HG03196 (cell line): ENCODE measurements around the gene CRLF1.

Experiments used
- ATAC-seq: cut with Tn5 transposase; IDR thresholded peaks from one replicate; pipeline ENCODE4 v1.9.1; 2021; ENCODE audit not compliant: unreplicated experiment

The CRLF1 gene

GRCh38 chr19:18558604-18559003 lies 48.0 kb downstream of the CRLF1 start:
- ATAC-seq, result no peak

DNA sequence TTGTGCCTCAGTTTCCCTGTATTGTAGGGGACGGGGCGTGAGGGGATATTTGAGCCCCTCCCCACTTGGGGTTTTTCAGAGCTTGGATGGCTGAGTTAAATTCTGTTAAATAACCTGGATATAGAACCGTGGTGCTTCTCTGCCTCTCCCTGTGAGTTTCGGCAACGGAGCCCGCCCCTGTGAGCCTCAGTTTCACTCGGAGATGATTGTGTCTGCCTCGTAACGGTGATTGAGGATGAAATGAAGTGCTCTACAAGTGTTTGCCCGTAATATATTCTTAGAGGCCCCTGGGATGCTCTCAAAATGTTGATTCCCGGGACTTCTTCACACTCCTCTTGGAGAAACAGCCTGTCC lies 48.4 kb downstream of the CRLF1 start:
- ATAC-seq, result no peak

DNA sequence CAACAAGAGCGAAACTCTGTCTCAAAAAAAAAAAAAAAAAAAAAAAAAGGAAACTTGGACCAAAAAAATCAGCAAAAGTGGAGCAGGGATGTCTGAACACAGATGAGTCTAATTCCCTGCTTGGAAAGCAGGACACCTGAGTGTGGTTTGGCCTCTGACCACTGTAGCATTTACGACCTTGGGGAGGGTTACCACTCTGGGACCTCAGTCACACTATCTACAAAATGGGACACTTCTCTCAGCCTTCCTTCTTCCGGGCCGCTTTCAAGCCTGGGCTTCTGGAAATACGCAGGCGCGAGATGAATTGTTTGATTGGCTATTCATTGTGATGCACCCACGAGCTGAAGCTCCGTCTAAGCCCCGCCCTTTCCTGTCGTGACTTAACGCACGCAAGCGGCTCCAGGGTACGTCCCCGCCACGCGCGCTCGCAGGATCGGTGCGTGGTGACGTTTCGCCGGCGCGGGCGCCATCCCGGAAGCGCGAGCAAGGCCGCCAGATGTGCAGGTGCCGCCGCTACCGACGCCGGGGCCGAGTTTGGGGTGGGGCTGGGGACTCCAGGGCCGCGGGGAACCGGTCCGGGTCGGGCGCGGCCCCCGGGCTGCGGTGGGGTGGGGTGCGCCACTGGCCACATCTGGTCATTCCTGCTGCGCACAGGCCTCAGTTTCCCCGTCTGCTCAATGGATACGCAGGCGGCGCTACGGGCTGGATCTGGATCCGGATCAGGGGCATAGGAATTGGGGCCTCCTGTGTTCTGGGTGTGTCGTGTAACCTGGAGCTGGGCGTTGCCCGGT lies 49.0 kb downstream of the CRLF1 start, which contains the start of gene KXD1:
Gene KXD1 (plus strand): TSS at position 460 of the 791 bp plus-strand sequence. CDS start 4,187 bp downstream, outside the sequence.
- peak; percentile 89 for ATAC-seq

GRCh38 chr19:18551631-18552030 lies 55.0 kb downstream of the CRLF1 start:
- no peak for ATAC-seq

DNA sequence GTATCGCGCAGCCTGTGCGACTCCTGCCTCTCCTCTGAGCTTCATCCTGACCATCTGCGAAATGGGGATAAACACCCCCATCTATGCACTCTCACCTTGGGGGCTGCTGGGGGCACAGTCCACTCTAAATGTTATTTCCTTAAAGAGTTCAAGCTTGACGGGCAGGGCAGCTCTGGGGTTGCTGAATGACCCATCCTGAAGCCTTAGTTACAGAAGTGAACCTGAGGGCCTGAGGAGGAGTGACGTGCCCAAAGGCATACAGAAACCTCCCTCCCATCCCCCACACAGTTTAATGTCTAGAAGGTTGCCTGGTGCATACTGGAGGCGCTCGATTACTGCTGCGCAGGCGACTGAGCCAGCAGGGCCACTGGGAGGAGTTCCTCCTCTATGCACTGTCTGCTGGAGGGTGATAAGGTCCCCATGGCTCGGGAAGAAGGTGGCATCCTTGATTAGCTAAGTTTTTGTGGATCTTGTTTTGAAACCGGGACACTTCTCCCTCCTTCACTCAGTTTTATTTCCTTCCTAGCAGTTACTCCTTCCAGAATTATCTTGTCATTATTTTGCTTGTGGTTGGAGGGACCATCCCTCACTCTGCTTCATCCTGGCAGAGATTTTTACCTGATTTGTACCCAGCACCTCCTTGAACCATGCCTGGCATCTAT lies 62.7 kb downstream of the CRLF1 start:
- ATAC-seq, result peak; percentile 46
